ENCODE measurements around the gene CEND1. TPM values are rescaled to one million over a fixed set of nuclear protein-coding genes. Genes with fewer than 3 reads are reported as not detected.
A peak's percentile ranks its signal among the peaks of the same experiment; 100 is the strongest.

The CEND1 gene
- total RNA-seq, 1 experiment from 2014 or later, result 0.81 TPM

- H3K18ac ChIP-seq (ENCODE audit: insufficient read length, low read depth, low read length), result no peak overlapping the region
- H3K27ac ChIP-seq (ENCODE audit: insufficient read length, low read depth, low read length), result no peak overlapping the region
- no peak overlapping the region for H2BK20ac ChIP-seq (ENCODE audit: low read depth, low read length, poor library complexity, severe bottlenecking)
- Mint-ChIP-seq H3K9me3 (no peaks in the 10 kb centered on the region), H3K4me1 (peaks cover 11 to 19% of the 10 kb centered on the region in 2 experiments), H3K27ac (no peak overlapping the region), H3K36me3 (ENCODE audit: insufficient read depth in 1 of 3, low read depth in 3 of 3) (peaks cover 2 to 8% (median 8%) of the 10 kb centered on the region in 3 experiments; a peak in 5 of 7 replicates), H3K27me3 (ENCODE audit: low read depth) (no peaks in the 10 kb centered on the region), H3K4me3 (peak overlapping the region; percentile 64 to 79)
- no peaks in the 10 kb centered on the region for H3K4me1 ChIP-seq (ENCODE audit: insufficient read depth, low read length)
- no peak overlapping the region for H2AK5ac ChIP-seq (ENCODE audit: insufficient read length, low read length)
- H3K9me3 ChIP-seq (ENCODE audit: control insufficient read depth, low read depth, low read length), result no peaks in the 10 kb centered on the region
- H3K79me1 ChIP-seq (ENCODE audit: insufficient read depth, low read depth, low read length, poor library complexity, severe bottlenecking), result no peaks in the 10 kb centered on the region
- no peak overlapping the region for H4K5ac ChIP-seq (ENCODE audit: insufficient read length, low read depth, low read length)
- no peaks in the 10 kb centered on the region for H3K79me2 ChIP-seq (ENCODE audit: insufficient read depth, low read length)
- no peak overlapping the region for H4K8ac ChIP-seq (replicated peaks; ENCODE audit: insufficient read length, low read depth, low read length)
- no peak overlapping the region for H3K4ac ChIP-seq (ENCODE audit: low read depth, low read length)
- H2BK120ac ChIP-seq (ENCODE audit: low read depth, low read length, poor library complexity, severe bottlenecking), result no peak overlapping the region
- H4K91ac ChIP-seq (ENCODE audit: insufficient read length, low read depth, low read length), result no peak overlapping the region
- H2AFZ ChIP-seq (ENCODE audit: low read length), result no peak overlapping the region
- no peak overlapping the region for H3T11ph ChIP-seq (ENCODE audit: low read length)
- peaks cover 12% of the 10 kb centered on the region for H3K23me2 ChIP-seq (ENCODE audit: insufficient read length, low read depth, low read length, poor library complexity, severe bottlenecking)
- H3K14ac ChIP-seq (ENCODE audit: insufficient read depth, low read length), result no peak overlapping the region
- no peak overlapping the region for H3K56ac ChIP-seq (ENCODE audit: insufficient read length, low read depth, low read length)
- no peaks in the 10 kb centered on the region for H4K20me1 ChIP-seq (ENCODE audit: control insufficient read depth, insufficient read depth, insufficient read length)
- WGBS (ENCODE audit: extremely low coverage, insufficient read length, low lambda C conversion rate), result no CpG with 5 or more reads among the region's 18 CpGs
- H3K27me3 ChIP-seq (ENCODE audit: insufficient read depth, low read length), result no peaks in the 10 kb centered on the region
- peak overlapping the region; percentile 56 for H3K4me2 ChIP-seq (ENCODE audit: insufficient read depth, insufficient read length, low read length)
- TF ChIP-seq CTCF (conservative IDR thresholded peaks at IDR 0.05), result no peak
- no peak overlapping the region for H2BK5ac ChIP-seq (ENCODE audit: insufficient read length, low read length)
- no peak overlapping the region for H3K9ac ChIP-seq (ENCODE audit: extremely low read depth, insufficient read length, low read length)
- H3K23ac ChIP-seq (ENCODE audit: insufficient read length, low read depth, low read length), result no peak overlapping the region
- H2BK12ac ChIP-seq (ENCODE audit: insufficient read length, low read depth, low read length), result no peak overlapping the region
- DNase-seq, result no peak
- no peak overlapping the region for H2BK15ac ChIP-seq (ENCODE audit: low read depth, low read length)
Measured at GRCh38 chr11:804599-804964, 14.7 kb upstream of the CEND1 start.

Data from H9 (cell line).